Prostate gland (tissue), 2 donors: ENCODE results near the gene DEXI.
"Not testable (repeated sequence)": the region's sequence is repeated elsewhere in the genome, so short reads cannot be mapped to it uniquely, and the experiment has no call there.

Source experiments
- CTCF ChIP-seq, 4 experiments: fragments of 200-600 bp in 2 of 4; fragments of 450-650 bp in 2 of 4; sonication (generic) in 2 of 4; IDR thresholded peaks; 1 replicate in 3 of 4; 2 replicates in 1 of 4; pipeline ENCODE4 v1.5.1; 2016 to 2019; ENCODE audit warnings: antibody characterized with exemption in 4 of 4, mild to moderate bottlenecking in 2 of 4, moderate library complexity in 2 of 4
- POLR2A ChIP-seq: fragments of 450-650 bp; IDR thresholded peaks from one replicate; pipeline ENCODE4 v1.6.1; 2016; ENCODE audit warnings: antibody characterized with exemption, mild to moderate bottlenecking

DNA sequence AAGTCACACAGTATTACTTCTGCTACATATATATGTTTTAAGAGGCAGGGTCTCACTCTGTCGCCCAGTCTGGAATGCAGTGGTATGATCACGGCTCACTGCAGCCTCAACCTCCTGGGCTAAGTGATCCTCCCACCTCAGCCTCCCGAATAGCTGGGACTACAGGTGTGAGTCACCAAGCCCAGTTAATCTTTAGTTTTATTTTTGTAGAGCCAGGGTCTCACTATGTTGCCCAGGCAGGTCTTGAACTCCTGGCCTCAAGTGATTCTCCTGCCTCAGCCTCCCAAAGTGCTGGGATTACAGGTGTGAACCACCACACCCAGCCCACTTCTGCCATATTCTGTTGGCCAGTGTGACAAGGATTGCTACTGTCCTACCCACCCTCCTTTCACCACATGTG is 17.0 kb downstream of the DEXI start:
- not testable (repeated sequence) for TF ChIP-seq POLR2A; CTCF (IDR thresholded peaks at IDR 0.05)
